Inflammatory macrophage treated with lipopolysaccharide for 4 hours (primary cell): ENCODE measurements around the gene TMEFF2.
"Not testable (repeated sequence)": the region's sequence is repeated elsewhere in the genome, so short reads cannot be mapped to it uniquely, and the experiment has no call there.

Source experiments
- DNase-seq: peaks from one replicate; pipeline ENCODE4 v3.0.0-alpha.2; 2020

The TMEFF2 gene

DNA sequence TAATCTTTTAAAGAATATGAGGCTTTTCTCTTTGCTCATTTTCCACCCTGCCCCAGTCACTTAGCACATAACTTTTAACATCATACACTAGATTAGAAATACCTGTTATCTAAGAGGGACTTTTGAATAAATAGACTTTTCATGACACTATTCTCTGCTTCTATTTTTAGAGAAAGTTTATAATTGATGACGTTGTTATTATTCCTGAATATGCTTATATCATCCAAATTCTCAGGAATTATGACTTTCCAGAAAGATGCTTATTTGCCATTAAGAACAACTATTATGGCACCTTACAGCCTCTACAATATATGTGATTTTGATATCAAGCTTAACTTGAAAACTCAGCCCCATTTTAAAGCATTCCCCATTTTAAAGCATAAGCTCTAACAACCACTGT, 11.4 kb downstream of the TMEFF2 start:
- DNase-seq: no peak

GRCh38 chr2:192166946-192167345, 27.8 kb downstream of the TMEFF2 start:
- DNase-seq: no peak

- DNase-seq: no peak
These were observed 28.9 kb downstream of the TMEFF2 start for GRCh38 chr2:192165842-192166241.

GRCh38 chr2:192162392-192163042, 32.2 kb downstream of the TMEFF2 start:
- peak; percentile 64 for DNase-seq

DNA sequence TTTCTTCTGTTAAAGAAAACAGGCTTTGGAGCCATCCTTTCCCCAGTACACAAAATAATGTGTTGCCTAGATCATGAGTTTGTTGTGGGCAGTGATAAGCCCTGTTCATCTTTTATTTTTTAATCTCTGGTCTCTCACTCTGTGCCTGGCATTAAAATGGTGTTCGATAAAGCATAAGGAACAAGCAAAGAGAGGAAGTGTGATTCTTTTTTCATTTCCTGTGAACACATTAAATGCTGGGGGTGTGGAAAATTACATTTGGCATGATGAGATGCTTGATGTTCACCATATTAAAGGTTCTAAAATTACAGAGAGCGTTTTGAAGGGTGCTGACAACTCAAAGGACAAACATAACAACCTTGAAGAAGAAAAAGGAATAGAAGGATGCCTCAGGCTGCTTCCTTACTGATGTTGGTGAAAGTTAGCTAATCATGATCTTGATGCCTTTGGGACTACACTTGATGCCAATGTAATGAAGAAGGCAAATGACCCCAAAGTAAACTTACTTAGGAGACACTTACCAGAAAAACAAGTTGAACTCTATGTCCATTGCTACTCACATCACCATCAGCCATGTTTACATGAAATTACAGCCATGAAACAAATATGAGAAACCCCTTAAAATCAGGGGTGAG, 33.0 kb downstream of the TMEFF2 start:
- peak; percentile 12 for DNase-seq

- DNase-seq: peak; percentile 10
These were observed 35.0 kb downstream of the TMEFF2 start for GRCh38 chr2:192159736-192160135.

DNA sequence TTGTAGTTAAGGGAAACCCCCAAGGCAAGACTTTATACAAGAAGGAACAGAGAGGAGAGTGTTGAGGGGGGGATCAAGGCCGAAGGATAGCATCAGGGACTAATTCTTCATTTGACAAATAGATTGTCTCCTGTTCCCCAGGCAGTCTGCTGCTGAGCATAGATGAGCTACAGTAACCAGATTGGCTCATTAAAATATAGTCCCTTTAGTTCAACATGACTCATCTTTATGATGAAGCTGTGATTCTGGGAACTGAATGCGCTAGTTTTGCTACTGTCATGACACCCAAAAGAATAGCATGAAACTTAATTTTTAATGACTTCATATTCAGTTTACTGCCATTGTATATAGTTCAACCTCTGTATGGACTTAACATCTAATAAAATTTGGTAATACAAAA, 35.5 kb downstream of the TMEFF2 start:
- DNase-seq: peak; percentile 9

GRCh38 chr2:192157776-192158175, 37.0 kb downstream of the TMEFF2 start:
- DNase-seq: no peak

- DNase-seq: no peak
These were observed 39.1 kb downstream of the TMEFF2 start for GRCh38 chr2:192155511-192156118.

DNA sequence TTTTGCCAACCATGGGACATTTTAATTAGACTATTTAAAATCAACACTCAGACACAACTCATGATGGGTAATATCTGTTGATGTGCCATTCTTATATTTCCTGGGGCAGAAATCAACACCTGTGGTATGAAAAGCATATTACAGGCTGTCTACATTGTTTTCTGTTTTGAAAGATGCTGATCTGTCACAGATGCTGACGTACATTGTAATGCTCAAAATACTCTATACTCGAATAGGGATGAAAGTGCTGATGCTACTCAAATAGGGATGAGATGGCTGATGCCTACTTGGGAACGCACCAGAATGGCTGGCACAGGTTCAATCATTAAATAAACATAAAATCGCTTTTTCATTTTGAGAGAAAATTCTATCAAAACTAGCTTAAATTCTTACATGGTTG, 41.2 kb downstream of the TMEFF2 start:
- DNase-seq: no peak

DNA sequence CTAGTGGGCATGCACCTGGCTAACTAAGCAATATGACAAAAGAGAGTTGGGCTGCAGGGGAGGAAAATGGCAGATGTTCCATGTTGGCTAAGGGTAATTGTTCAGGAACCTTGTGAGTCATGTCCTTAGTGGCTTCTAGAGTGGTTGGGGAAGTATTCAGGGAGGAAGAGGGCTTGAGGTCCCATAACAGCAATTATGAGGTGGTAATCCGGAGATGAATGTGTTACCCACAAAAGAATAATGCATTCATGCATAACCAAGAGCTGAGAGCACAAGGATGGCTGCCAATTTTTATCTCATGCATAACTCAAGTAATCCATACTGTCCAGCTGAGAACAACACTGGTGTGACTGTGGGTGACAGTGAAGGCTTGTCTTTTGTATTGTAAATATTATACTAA, 42.9 kb downstream of the TMEFF2 start:
- no peak for DNase-seq

GRCh38 chr2:192150166-192150565, 44.6 kb downstream of the TMEFF2 start:
- no peak for DNase-seq

DNA sequence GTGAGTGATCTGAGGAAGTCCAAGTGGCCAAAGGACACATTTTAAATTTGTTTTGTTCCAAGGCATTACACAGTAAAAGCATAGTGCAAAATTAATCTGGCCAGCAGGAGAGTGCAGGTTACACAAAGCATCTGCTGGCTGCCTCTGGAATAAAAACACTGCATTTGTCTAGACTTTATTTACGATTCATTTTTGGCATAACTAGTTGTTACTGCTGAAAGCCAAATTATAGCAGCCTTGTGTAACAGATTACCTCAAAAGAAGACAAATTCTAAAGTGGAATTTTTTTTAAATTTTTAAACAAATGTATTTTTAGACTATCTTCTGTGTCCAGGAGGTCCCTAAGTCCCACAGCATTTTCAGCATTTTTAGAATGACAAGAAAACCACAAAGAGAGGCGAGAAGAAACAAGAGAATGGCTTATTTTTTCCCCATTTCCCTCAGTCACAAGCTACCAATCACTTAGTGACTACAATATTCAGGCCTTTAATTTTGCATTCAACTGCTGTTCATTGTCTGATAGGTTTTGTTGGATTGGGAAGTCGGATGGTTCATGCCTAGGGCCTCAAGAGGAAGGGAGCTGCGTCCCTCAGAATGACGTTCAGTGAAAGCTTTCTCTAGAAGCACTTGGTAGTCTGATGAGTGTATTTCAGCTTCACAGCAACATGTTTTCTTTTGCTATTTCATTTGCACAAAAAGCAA, 46.0 kb downstream of the TMEFF2 start:
- no peak for DNase-seq

DNA sequence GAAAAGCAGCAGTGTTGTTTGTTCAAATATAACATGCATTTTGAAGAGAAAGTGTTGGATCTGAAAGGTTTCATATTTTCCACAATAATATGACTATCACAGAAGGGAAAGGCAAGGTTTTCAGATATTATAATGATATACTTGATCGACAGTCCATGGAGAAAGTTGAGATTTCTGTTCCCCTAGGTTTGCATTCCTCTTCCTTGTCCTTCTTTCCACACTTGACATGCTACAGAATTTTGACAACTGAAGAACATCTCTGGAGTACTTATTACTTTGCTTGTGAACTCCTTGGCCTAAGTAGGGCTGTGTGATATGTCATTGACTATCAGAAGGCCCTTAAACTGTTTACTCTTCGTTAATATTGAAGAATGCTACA, 46.5 kb downstream of the TMEFF2 start:
- DNase-seq: no peak

- peak; percentile 67 for DNase-seq
These were observed 48.4 kb downstream of the TMEFF2 start for GRCh38 chr2:192146069-192147015.

DNA sequence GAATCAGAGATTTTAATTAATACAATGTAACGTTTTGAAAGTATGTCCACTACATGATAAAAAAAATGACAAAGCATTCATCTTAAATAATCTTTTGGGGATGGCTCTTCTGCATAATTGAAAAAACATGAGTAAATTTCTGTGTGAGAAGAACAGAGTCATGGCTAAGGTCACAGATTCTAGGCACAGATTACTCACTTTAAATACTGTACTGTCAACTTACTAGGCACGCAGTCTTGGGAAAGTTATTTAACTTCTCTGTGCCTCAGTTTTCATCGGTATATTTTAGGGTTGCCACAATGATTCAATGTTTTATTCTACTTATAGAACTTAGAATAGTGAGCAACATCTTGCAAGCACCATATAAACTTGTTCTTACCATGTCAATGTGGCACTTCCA, 49.2 kb downstream of the TMEFF2 start:
- DNase-seq: no peak

DNA sequence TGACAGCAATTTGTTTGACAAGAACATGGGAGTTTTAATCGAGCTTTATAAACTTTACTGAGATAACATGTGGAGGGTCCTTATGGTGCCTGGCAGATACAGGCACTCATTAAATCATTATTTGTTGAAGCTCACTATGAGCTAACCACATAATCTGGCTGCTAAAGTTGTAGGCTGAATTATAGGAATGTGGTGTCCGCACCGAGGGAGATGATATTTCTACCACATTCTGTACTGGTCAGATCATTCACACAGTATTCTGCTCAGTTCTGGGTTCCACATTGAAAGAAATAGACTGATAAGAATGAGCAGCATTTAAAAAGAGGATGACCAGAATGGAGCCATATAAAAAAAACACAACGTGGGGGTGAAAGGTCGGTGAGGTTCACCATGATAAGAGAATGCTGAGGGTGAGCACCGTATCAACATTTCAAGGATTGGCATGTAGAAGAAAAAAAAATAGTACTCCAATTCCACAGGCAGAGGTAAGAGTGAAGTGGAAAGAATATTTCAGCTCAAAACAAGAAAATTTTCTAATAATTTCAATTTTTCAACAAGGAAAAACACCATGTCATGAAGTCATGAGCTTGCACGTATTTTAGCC, 54.4 kb downstream of the TMEFF2 start:
- no peak for DNase-seq

DNA sequence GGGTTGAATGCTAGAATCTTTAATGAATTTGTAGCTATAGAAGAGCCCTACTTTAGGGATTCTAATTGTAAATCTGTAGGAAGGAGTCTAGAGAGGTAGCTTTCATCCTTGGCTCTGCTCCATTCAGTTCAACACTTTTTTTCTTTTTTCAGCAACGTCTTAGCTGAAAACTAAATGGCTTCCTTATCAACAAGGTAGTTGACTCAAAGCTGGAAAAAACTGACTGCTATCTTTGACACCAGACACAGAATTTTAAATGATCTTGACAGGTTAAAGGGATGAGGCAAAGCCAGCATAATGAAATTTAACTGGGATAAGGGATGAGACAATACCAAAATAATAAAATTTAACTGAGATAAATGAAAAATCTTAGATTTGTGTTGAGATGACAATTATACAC, 54.9 kb downstream of the TMEFF2 start:
- DNase-seq: no peak

DNA sequence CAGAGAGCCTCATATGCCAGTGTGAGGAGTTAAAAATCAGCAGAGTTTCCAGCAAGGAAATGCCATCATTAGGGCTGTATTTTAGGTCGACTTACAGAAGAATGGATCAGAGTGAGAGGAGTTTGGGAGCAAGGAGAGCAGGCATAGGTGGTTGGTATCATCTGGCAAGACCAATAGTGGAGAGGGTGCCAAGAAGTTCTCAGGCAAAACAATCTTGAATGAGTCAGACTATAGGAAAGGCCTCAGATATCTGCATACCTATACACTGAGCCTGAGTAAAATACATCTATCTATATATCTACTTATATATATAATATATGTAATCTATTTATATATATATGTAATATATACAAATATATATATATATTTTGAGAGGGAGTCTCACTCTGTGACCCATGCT, 57.3 kb downstream of the TMEFF2 start:
- no peak for DNase-seq

DNA sequence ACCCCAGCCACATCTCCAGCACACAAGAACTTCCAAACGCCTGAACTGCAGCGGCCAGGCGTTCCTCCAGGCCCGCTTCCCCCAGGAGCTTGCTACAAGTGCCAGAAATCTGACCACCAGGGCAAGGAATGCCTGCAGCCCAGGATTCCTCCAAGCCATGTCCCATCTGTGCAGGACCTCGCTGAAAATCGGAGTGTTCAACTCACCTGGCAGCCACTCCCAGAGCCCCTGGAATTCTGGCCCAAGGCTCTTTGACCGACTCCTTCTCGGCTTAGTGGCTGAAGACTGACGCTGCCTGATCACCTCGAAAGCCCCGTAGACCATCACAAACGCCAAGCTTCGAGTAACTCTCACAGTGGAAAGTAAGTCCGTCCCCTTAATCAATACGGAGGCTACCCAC, 62.1 kb downstream of the TMEFF2 start:
- DNase-seq: not testable (repeated sequence)

GRCh38 chr2:192130312-192130711, 64.4 kb downstream of the TMEFF2 start:
- not testable (repeated sequence) for DNase-seq

DNA sequence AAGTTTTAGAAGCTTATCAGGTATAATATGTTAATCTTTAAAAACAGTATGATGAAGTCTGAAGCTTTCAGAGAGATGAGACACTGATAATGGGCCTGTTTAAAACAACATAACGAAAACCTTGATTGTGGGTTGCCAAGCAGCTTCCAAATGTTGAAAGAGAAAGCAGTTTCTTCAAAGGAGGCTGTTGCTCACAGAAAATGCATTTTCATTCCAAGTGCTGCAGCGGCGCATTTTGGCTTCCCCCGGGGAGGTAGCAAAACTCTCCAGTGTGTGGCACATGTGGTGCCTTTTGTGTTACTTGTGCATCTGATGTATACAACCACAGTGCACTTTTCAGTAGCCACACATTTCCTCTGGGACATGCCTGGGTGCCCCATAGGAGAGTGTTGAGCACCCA, 66.1 kb downstream of the TMEFF2 start:
- DNase-seq: no peak
